ENCODE data around the gene PXDN. TPM values are rescaled to one million over a fixed set of nuclear protein-coding genes. Genes with fewer than 3 reads are reported as not detected.

The PXDN gene
- total RNA-seq, 4 donors from 2014 or later: 101 to 169 (median 134) TPM

- TF ChIP-seq CTCF (IDR thresholded peaks at IDR 0.05; ENCODE audit: low read depth): no peak
Observed at GRCh38 chr2:1754461-1755170, 10.3 kb upstream of the PXDN start.

- no peak for TF ChIP-seq CTCF (IDR thresholded peaks at IDR 0.05; ENCODE audit: low read depth)
Observed at GRCh38 chr2:1754046-1754445, 9.7 kb upstream of the PXDN start.

GRCh38 chr2:1752751-1753150 lies 8.4 kb upstream of the PXDN start:
- TF ChIP-seq CTCF (IDR thresholded peaks at IDR 0.05; ENCODE audit: low read depth): no peak

- no peak for TF ChIP-seq CTCF (IDR thresholded peaks at IDR 0.05; ENCODE audit: low read depth)
Observed at GRCh38 chr2:1751767-1752725, 7.7 kb upstream of the PXDN start.

GRCh38 chr2:1750933-1751766 lies 6.8 kb upstream of the PXDN start:
- TF ChIP-seq CTCF (IDR thresholded peaks at IDR 0.05; ENCODE audit: low read depth): no peak

- no peak for TF ChIP-seq CTCF (IDR thresholded peaks at IDR 0.05; ENCODE audit: low read depth)
Observed at GRCh38 chr2:1750270-1750932, 6.1 kb upstream of the PXDN start.
